PC-3 (cell line): ENCODE results near the gene UBAC1. TPM values are rescaled to one million over a fixed set of nuclear protein-coding genes. Genes with fewer than 3 reads are reported as not detected.

ENCODE experiments used
- ATAC-seq: fragments of 200-7000 bp; cut with Tn5 transposase; 2 replicates; pipeline ENCODE4 v1.9.1; 2020; ENCODE audit warnings: mild to moderate bottlenecking, moderate library complexity
- BruUV-seq: library from RNA; stranded (reverse); fragments of 400-500 nt; replicated peaks from 2 replicates; lab custom pipeline; 2021; lab: Mats Ljungman, UMichigan
- CTCF ChIA-PET: fragments of 300-600 bp; sonication (Branson Sonifier 250); formaldehyde crosslinking; loops from one replicate; lab custom pipeline; 2022; ENCODE audit warnings: antibody characterized with exemption; lab: Charles Lee
- POLR2A ChIA-PET: fragments of 300-600 bp; sonication (Branson Sonifier 250); formaldehyde crosslinking; loops from one replicate; lab custom pipeline; 2022; ENCODE audit warnings: antibody characterized with exemption; ENCODE audit not compliant: unreplicated experiment; lab: Charles Lee
- DNase-seq: peaks from one replicate; pipeline ENCODE4 v3.0.0-alpha.2; 2015
- H2AFZ ChIP-seq: fragments of 300-600 bp; sonication (generic); 2 replicates; pipeline ENCODE4 v1.6.0; 2016; ENCODE audit warnings: antibody characterized with exemption, low read length
- H3F3A ChIP-seq: fragments of 300-600 bp; sonication (generic); one replicate; pipeline ENCODE4 v1.6.0; 2017; ENCODE audit warnings: antibody characterized with exemption, low read length, control low read depth, mild to moderate bottlenecking; ENCODE audit not compliant: unreplicated experiment
- H3K27ac ChIP-seq: fragments of 300-600 bp; sonication (generic); 2 replicates; pipeline ENCODE4 v1.5.1; 2016; ENCODE audit warnings: mild to moderate bottlenecking, low read length
- H3K27me3 ChIP-seq: fragments of 300-600 bp; sonication (generic); 2 replicates; pipeline ENCODE4 v1.6.1; 2016; ENCODE audit warnings: low read length, mixed read lengths
- H3K36me3 ChIP-seq: fragments of 300-600 bp; sonication (generic); 2 replicates; pipeline ENCODE4 v1.6.1; 2016; ENCODE audit warnings: low read depth, mixed run types, low read length, mixed read lengths
- H3K4me1 ChIP-seq: fragments of 300-600 bp; sonication (generic); 2 replicates; pipeline ENCODE4 v1.5.1; 2016; ENCODE audit warnings: low read length; ENCODE audit not compliant: insufficient read depth
- H3K4me2 ChIP-seq: fragments of 300-600 bp; sonication (generic); 2 replicates; pipeline ENCODE4 v1.6.0; 2016; ENCODE audit warnings: low read length
- H3K4me3 ChIP-seq: fragments of 300-600 bp; sonication (generic); 2 replicates; pipeline ENCODE4 v1.5.1; 2016; ENCODE audit warnings: mild to moderate bottlenecking, low read length, mixed read lengths
- H3K79me2 ChIP-seq: fragments of 300-600 bp; sonication (generic); 2 replicates; pipeline ENCODE4 v1.6.1; 2017; ENCODE audit warnings: low read length, mixed read lengths
- H3K9ac ChIP-seq: fragments of 300-600 bp; sonication (generic); 2 replicates; pipeline ENCODE4 v1.6.0; 2016; ENCODE audit warnings: mild to moderate bottlenecking, low read length
- H3K9me2 ChIP-seq: fragments of 300-600 bp; sonication (generic); replicated peaks from 2 replicates; pipeline ENCODE4 v1.6.1; 2016; ENCODE audit warnings: mixed run types, low read length, mixed read lengths
- H3K9me3 ChIP-seq: fragments of 300-600 bp; sonication (generic); 2 replicates; pipeline ENCODE4 v1.6.1; 2016; ENCODE audit warnings: low read length, mixed read lengths
- H4K20me1 ChIP-seq: fragments of 300-600 bp; sonication (generic); 2 replicates; pipeline ENCODE4 v1.6.1; 2016; ENCODE audit warnings: low read length, mixed read lengths
- CTCF ChIP-seq: fragments of 300-600 bp; sonication (generic); conservative IDR thresholded peaks from 2 replicates; pipeline ENCODE4 v1.5.1; 2017; ENCODE audit warnings: antibody characterized with exemption, low read depth, mild to moderate bottlenecking, low read length
- EZH2 ChIP-seq: fragments of 300-600 bp; sonication (generic); IDR thresholded peaks from one replicate; pipeline ENCODE4 v1.6.1; 2017; ENCODE audit warnings: antibody characterized with exemption, mild to moderate bottlenecking, low read length; ENCODE audit not compliant: unreplicated experiment
- EZH2phosphoT487 ChIP-seq: fragments of 300-600 bp; sonication (generic); IDR thresholded peaks from 2 replicates; pipeline ENCODE4 v1.6.1; 2018; ENCODE audit warnings: mild to moderate bottlenecking, antibody characterized with exemption, low read length, borderline replicate concordance
- intact Hi-C: fragments of 100-400 bp; cut with micrococcal nuclease; formaldehyde crosslinking; loops from 2 replicates; pipeline ENCODE4 v1.9.0; 2023
- total RNA-seq: library from RNA; depleted of rRNA; stranded (reverse); fragments of >200 nt; gene quantifications from 2 replicates; pipeline ENCODE4 v1.2.3, GENCODE V29; 2014

The UBAC1 gene
- total RNA-seq, 1 experiment from 2014 or later = 77.3 TPM

DNA sequence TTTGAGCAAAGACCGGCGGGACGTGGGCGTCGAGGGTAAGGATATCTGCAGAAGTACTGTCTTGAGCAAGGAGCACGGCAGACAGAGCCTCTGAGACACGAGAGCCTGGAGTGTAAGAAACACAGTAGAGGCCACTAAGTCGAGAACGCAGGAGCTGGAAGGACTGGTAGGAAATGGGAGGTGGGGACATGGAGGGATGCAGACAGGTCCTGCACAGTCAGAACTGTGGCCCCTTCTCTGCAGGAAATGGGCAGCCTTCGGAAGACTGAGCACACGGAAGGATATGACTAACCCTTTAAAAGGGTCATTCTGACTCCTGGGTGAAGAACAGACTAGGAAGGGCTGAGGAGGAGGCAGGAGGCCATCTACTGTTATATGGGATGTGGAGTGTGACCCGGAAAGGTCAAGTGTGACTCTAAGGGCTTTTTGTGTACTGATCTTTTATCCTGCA, 52.4 kb downstream of the UBAC1 start:
- Histone ChIP-seq H3K4me2 (peak overlapping the region; percentile 86), H3K36me3 (peaks cover 8% of the 10 kb centered on the region), H3K9me2 (no peaks in the 10 kb centered on the region), H2AFZ (no peak overlapping the region), H3K9ac (0 out of 2 replicates have a peak overlapping the region, but pooled peaks have one; percentile 83), H3K27me3 (no peaks in the 10 kb centered on the region), H4K20me1 (0 out of 2 replicates have a peak, but pooled peaks cover 9% of the 10 kb centered on the region), H3K79me2 (peaks cover 64% of the 10 kb centered on the region), H3K4me1 (peaks cover 36% of the 10 kb centered on the region), H3K4me3 (peak overlapping the region; percentile 75), H3K27ac (peak overlapping the region; percentile 56), H3K9me3 (no peaks in the 10 kb centered on the region), H3F3A (peaks cover 9% of the 10 kb centered on the region)
- ChIA-PET CTCF (no interaction called here), POLR2A (no interaction called here)
- peak; percentile 60 for DNase-seq
- BruUV-seq = no TSS peak
- TF ChIP-seq EZH2phosphoT487 = no peak
- TF ChIP-seq EZH2 = no peak
- intact Hi-C loops = loop anchor here (5.0 kb wide), 1 partner anchor 54 kb away; the partner anchor contains the start of gene UBAC1
- peak; percentile 35 for ATAC-seq

DNA sequence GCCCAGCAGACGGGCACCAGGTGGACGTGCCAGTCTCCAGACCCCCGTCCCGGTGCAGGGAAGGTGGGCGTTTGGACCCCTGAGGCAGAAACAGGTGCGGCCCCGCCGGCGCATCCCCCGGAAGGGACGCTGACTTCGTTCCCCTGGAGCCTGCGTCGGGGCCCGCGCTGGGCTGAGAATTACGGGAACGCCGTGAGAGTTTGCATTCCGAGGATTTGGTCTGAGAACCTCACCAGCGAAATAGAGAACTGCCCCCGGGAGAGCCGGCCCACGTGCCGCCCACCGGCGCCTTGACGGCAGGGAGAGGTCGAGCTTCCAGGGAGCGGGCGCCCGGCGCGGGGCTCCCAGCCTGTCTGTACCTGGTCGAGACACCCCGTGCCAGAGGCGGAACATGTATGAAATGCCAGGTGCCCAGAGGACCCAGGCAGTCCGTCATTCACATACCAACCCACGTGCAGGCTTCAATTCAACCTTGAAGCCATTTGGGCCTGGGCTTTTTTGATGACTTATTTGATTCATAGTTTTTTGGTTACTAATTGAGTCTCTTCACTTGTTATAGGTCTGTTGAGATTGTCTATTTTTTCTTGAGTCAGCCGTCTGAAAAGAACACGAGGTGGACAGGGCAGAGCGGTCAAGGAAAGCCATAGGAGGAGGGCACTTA, 53.0 kb downstream of the UBAC1 start:
- Histone ChIP-seq H3K9ac (peak overlapping the region; percentile 83), H3K9me3 (no peaks in the 10 kb centered on the region), H2AFZ (peak overlapping the region; percentile 56; the same call in 1 of the 2 replicates), H3K79me2 (peaks cover 69% of the 10 kb centered on the region), H4K20me1 (0 out of 2 replicates have a peak, but pooled peaks cover 9% of the 10 kb centered on the region), H3K4me1 (peaks cover 36% of the 10 kb centered on the region), H3F3A (peaks cover 9% of the 10 kb centered on the region), H3K27ac (peak overlapping the region; percentile 56), H3K4me2 (peak overlapping the region; percentile 86), H3K4me3 (peak overlapping the region; percentile 75), H3K36me3 (peaks cover 3% of the 10 kb centered on the region; the same call in 1 of the 2 replicates), H3K27me3 (no peaks in the 10 kb centered on the region), H3K9me2 (no peaks in the 10 kb centered on the region)
- TF ChIP-seq CTCF = no peak
- TF ChIP-seq EZH2 = no peak
- TF ChIP-seq EZH2phosphoT487 = no peak
- ChIA-PET CTCF (no interaction called here), POLR2A (interaction anchor here (0.6 kb wide), 1 partner anchor 128 kb away, joined by 6 read pairs; no protein-coding TSS in a partner anchor)
- DNase-seq (no peak), ATAC-seq (no peak)
- BruUV-seq = TSS peak; percentile 59
- intact Hi-C loops = loop anchor here (5.0 kb wide), 1 partner anchor 54 kb away; the partner anchor contains the start of gene UBAC1

- DNase-seq (peak; percentile 85), ATAC-seq (peak; percentile 72)
- peak within 1 kb of the TSS; percentile 56; the same call in 1 of the 2 replicates for H2AFZ ChIP-seq
- TF ChIP-seq EZH2 (no peak), EZH2phosphoT487 (no peak), CTCF (no peak)
- H3K4me2 ChIP-seq = peak within 1 kb of the TSS; percentile 93
- BruUV-seq = no TSS peak
- peaks cover 9% of the 10 kb centered on the region for H3F3A ChIP-seq
- 0 out of 2 replicates have a peak, but pooled peaks cover 9% of the 10 kb centered on the region for H4K20me1 ChIP-seq
- no peaks in the 10 kb centered on the region for H3K36me3 ChIP-seq
- H3K9me3 ChIP-seq = no peaks in the 10 kb centered on the region
- ChIA-PET CTCF (no interaction called here), POLR2A (interaction anchor here (0.6 kb wide), 2 partner anchors 44 to 129 kb away, joined by 4 to 6 read pairs; no protein-coding TSS in a partner anchor)
- H3K9ac ChIP-seq = peak within 1 kb of the TSS; percentile 83
- H3K27me3 ChIP-seq = no peaks in the 10 kb centered on the region
- no peaks in the 10 kb centered on the region for H3K9me2 ChIP-seq
- H3K4me1 ChIP-seq = peaks cover 36% of the 10 kb centered on the region
- H3K27ac ChIP-seq = peak within 1 kb of the TSS; percentile 95
- H3K79me2 ChIP-seq = peaks cover 76% of the 10 kb centered on the region
- intact Hi-C loops = loop anchor here (2.0 to 5.0 kb wide), 2 partner anchors 55 to 111 kb away; partner anchors contain the start of gene UBAC1
- H3K4me3 ChIP-seq = peak within 1 kb of the TSS; percentile 90
Observed at GRCh38 chr9:135907431-135908092, 53.6 kb downstream of the UBAC1 start, which contains the start of gene CAMSAP1. Gene CAMSAP1 (minus strand): TSS chr9:135907546. CDS start chr9:135907159, 387 bp downstream.
